ENCODE data around the gene CHPT1.
"Not testable (repeated sequence)": the region's sequence is repeated elsewhere in the genome, so short reads cannot be mapped to it uniquely, and the experiment has no call there.

- TF ChIP-seq EZH2phosphoT487 (IDR thresholded peaks at IDR 0.05; ENCODE audit: borderline replicate concordance): not testable (repeated sequence)
- TF ChIP-seq, protein P1, sequence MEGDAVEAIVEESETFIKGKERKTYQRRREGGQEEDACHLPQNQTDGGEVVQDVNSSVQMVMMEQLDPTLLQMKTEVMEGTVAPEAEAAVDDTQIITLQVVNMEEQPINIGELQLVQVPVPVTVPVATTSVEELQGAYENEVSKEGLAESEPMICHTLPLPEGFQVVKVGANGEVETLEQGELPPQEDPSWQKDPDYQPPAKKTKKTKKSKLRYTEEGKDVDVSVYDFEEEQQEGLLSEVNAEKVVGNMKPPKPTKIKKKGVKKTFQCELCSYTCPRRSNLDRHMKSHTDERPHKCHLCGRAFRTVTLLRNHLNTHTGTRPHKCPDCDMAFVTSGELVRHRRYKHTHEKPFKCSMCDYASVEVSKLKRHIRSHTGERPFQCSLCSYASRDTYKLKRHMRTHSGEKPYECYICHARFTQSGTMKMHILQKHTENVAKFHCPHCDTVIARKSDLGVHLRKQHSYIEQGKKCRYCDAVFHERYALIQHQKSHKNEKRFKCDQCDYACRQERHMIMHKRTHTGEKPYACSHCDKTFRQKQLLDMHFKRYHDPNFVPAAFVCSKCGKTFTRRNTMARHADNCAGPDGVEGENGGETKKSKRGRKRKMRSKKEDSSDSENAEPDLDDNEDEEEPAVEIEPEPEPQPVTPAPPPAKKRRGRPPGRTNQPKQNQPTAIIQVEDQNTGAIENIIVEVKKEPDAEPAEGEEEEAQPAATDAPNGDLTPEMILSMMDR (conservative IDR thresholded peaks at IDR 0.05; ENCODE audit: low read length): not testable (repeated sequence)
Measured at GRCh38 chr12:101734482-101734881, 37.0 kb downstream of the CHPT1 start.
